HG03439 (cell line): ENCODE results near the gene TAMM41.
A peak's percentile ranks its signal among the peaks of the same experiment; 100 is the strongest.
"Not testable (repeated sequence)": the region's sequence is repeated elsewhere in the genome, so short reads cannot be mapped to it uniquely, and the experiment has no call there.

Source experiments
- ATAC-seq: cut with Tn5 transposase; IDR thresholded peaks from one replicate; pipeline ENCODE4 v1.9.1; 2021; ENCODE audit warnings: mild to moderate bottlenecking, moderate library complexity; ENCODE audit not compliant: unreplicated experiment

Gene TAMM41

GRCh38 chr3:11846281-11847266 is at the start of gene TAMM41:
TAMM41 (minus strand) TSS chr3:11846885; CDS start chr3:11846636, 249 bp downstream.
- peak; percentile 100 for ATAC-seq

- ATAC-seq = no peak
Observed at GRCh38 chr3:11878837-11879236, 32.2 kb upstream of the TAMM41 start.

- ATAC-seq = not testable (repeated sequence)
Observed at GRCh38 chr3:11874707-11875106, 28.0 kb upstream of the TAMM41 start.

GRCh38 chr3:11863739-11864138 is 17.1 kb upstream of the TAMM41 start:
- not testable (repeated sequence) for ATAC-seq

GRCh38 chr3:11862584-11862983 is 15.9 kb upstream of the TAMM41 start:
- ATAC-seq = not testable (repeated sequence)

- ATAC-seq = not testable (repeated sequence)
Observed at GRCh38 chr3:11862145-11862544, 15.5 kb upstream of the TAMM41 start.

- not testable (repeated sequence) for ATAC-seq
Observed at GRCh38 chr3:11860213-11860612, 13.5 kb upstream of the TAMM41 start.

GRCh38 chr3:11853450-11853849 is 6.8 kb upstream of the TAMM41 start:
- ATAC-seq = no peak

- no peak for ATAC-seq
Observed at GRCh38 chr3:11850003-11850402, 3.3 kb upstream of the TAMM41 start.

- no peak for ATAC-seq
Observed at GRCh38 chr3:11847607-11848006, 922 bp upstream of the TAMM41 start.

- no peak for ATAC-seq
Observed at GRCh38 chr3:11845651-11846050, 1.0 kb downstream of the TAMM41 start.

GRCh38 chr3:11844891-11845290 is 1.8 kb downstream of the TAMM41 start:
- ATAC-seq = no peak

GRCh38 chr3:11835028-11835639 is 11.6 kb downstream of the TAMM41 start:
- no peak for ATAC-seq

GRCh38 chr3:11832981-11833905 is 13.4 kb downstream of the TAMM41 start:
- no peak for ATAC-seq

- ATAC-seq = no peak
Observed at GRCh38 chr3:11829416-11829815, 17.3 kb downstream of the TAMM41 start.

GRCh38 chr3:11826628-11827265 is 19.9 kb downstream of the TAMM41 start:
- ATAC-seq = no peak

GRCh38 chr3:11825301-11825700 is 21.4 kb downstream of the TAMM41 start:
- no peak for ATAC-seq

GRCh38 chr3:11820531-11821041 is 26.1 kb downstream of the TAMM41 start:
- ATAC-seq = no peak

GRCh38 chr3:11819146-11819689 is 27.5 kb downstream of the TAMM41 start:
- ATAC-seq = no peak

GRCh38 chr3:11818033-11818432 is 28.7 kb downstream of the TAMM41 start:
- no peak for ATAC-seq
